Endothelial cell of umbilical vein (primary cell): ENCODE measurements around the gene THOP1. TPM values are rescaled to one million over a fixed set of nuclear protein-coding genes. Genes with fewer than 3 reads are reported as not detected.

Experiments
- BruUV-seq: library from RNA; stranded (reverse); fragments of 400-500 nt; replicated peaks from 2 replicates; lab custom pipeline; 2021; lab: Mats Ljungman, UMichigan
- CTCF ChIA-PET: fragments of 300-600, 350-600 bp; sonication (Branson Sonifier 250); formaldehyde crosslinking; loops from one replicate; lab custom pipeline; 2021; ENCODE audit warnings: antibody characterized with exemption, inconsistent platforms; lab: Charles Lee
- POLR2A ChIA-PET: fragments of 300-600, 350-600 bp; sonication (Branson Sonifier 250); formaldehyde crosslinking; loops from one replicate; lab custom pipeline; 2021; ENCODE audit warnings: antibody characterized with exemption, inconsistent platforms; lab: Charles Lee
- DNase-seq: peaks from one replicate; pipeline ENCODE4 v3.0.0-alpha.2; 2011; ENCODE audit warnings: low read depth, low spot score
- FAIRE-seq: peaks from 2 replicates; lab custom pipeline; 2011; peaks lifted over from hg19 to GRCh38; lab: Jason Lieb, UNC
- H2AFZ ChIP-seq: 2 replicates; pipeline ENCODE4 v1.6.0; 2012; ENCODE audit warnings: low read depth, low read length, control low read depth, inconsistent platforms
- H3K27ac ChIP-seq: 2 replicates; pipeline ENCODE4 v1.5.1; 2011; ENCODE audit warnings: low read depth, mild to moderate bottlenecking, control low read depth, low read length, moderate library complexity; ENCODE audit not compliant: insufficient read depth
- H3K27me3 ChIP-seq, 2 experiments: 2 replicates each; pipeline versions ENCODE4 v1.6.0 to v1.6.1; 2011; ENCODE audit warnings: low read length in 2 of 2, mixed read lengths in 1 of 2; ENCODE audit not compliant: control insufficient read depth in 2 of 2, insufficient read depth in 2 of 2
- H3K36me3 ChIP-seq, 2 experiments: 2 replicates in 1 of 2; 3 replicates in 1 of 2; pipeline ENCODE4 v1.5.1; 2011; ENCODE audit warnings: low read length in 2 of 2, mild to moderate bottlenecking in 1 of 2, moderate library complexity in 1 of 2; ENCODE audit not compliant: control insufficient read depth in 2 of 2, insufficient read depth in 2 of 2; ENCODE audit errors: extremely low read depth in 1 of 2
- H3K4me1 ChIP-seq: 3 replicates; pipeline ENCODE4 v1.5.1; 2011; ENCODE audit warnings: mild to moderate bottlenecking, low read length; ENCODE audit not compliant: control insufficient read depth, insufficient read depth; ENCODE audit errors: extremely low read depth
- H3K4me2 ChIP-seq: 2 replicates; pipeline ENCODE4 v1.6.1; 2011; ENCODE audit warnings: low read length, control low read depth, mixed read lengths; ENCODE audit not compliant: insufficient read depth
- H3K4me3 ChIP-seq, 3 experiments: fragments of 200-600 bp in 1 of 3; sonication (generic), shearing (Covaris generic) in 1 of 3; replicated peaks in 1 of 3; 2 replicates each; pipeline ENCODE4 v1.5.1; 2011 to 2016; ENCODE audit warnings: control low read depth in 3 of 3, low read length in 3 of 3, mild to moderate bottlenecking in 2 of 3, inconsistent platforms in 1 of 3, low read depth in 1 of 3, moderate library complexity in 1 of 3; ENCODE audit not compliant: insufficient read depth in 1 of 3
- H3K79me2 ChIP-seq: 2 replicates; pipeline ENCODE4 v1.6.0; 2012; ENCODE audit warnings: low read length, inconsistent platforms; ENCODE audit not compliant: control insufficient read depth, insufficient read depth
- H3K9ac ChIP-seq: replicated peaks from 2 replicates; pipeline ENCODE3; 2011; ENCODE audit warnings: low read length, control low read depth; ENCODE audit not compliant: insufficient read depth; ENCODE audit errors: extremely low read depth
- H3K9me1 ChIP-seq: replicated peaks from 3 replicates; pipeline ENCODE4 v1.6.0; 2011; ENCODE audit warnings: mild to moderate bottlenecking, low read length; ENCODE audit not compliant: control insufficient read depth, insufficient read depth; ENCODE audit errors: extremely low read depth
- H3K9me3 ChIP-seq: replicated peaks from 2 replicates; pipeline ENCODE4 v1.5.1; 2012; ENCODE audit warnings: low read length, inconsistent platforms; ENCODE audit not compliant: control insufficient read depth, insufficient read depth
- H4K20me1 ChIP-seq: replicated peaks from 2 replicates; pipeline ENCODE3; 2011; ENCODE audit warnings: mild to moderate bottlenecking, low read length; ENCODE audit not compliant: control insufficient read depth, insufficient read depth; ENCODE audit errors: extremely low read depth
- CTCF ChIP-seq, 2 donors: IDR thresholded peaks; 1 replicate in 1 of 2; 2 replicates in 1 of 2; pipeline ENCODE4 v1.5.1; 2011; ENCODE audit warnings: low read length in 2 of 2, mild to moderate bottlenecking in 2 of 2, moderate library complexity in 2 of 2, control low read depth in 1 of 2, inconsistent platforms in 1 of 2, low read depth in 1 of 2; ENCODE audit not compliant: insufficient read depth in 1 of 2; ENCODE audit errors: extremely low read depth in 1 of 2
- EZH2 ChIP-seq: IDR thresholded peaks from 2 replicates; pipeline ENCODE4 v1.6.1; 2012; ENCODE audit warnings: borderline replicate concordance, low read depth, mild to moderate bottlenecking, moderate library complexity, low read length, inconsistent platforms; ENCODE audit not compliant: severe bottlenecking
- FOS ChIP-seq: IDR thresholded peaks from 2 replicates; pipeline ENCODE4 v1.6.1; 2011; ENCODE audit warnings: mild to moderate bottlenecking, low read length, moderate library complexity, borderline replicate concordance; ENCODE audit not compliant: insufficient read depth
- GATA2 ChIP-seq: IDR thresholded peaks from 2 replicates; pipeline ENCODE4 v1.7.0; 2011; ENCODE audit warnings: low read depth, mild to moderate bottlenecking, moderate library complexity, mixed read lengths, low read length; ENCODE audit not compliant: insufficient read length, insufficient read depth
- JUN ChIP-seq: IDR thresholded peaks from 2 replicates; pipeline ENCODE4 v1.6.1; 2011; ENCODE audit warnings: borderline replicate concordance, low read depth; ENCODE audit not compliant: insufficient read length, insufficient read depth
- MYC ChIP-seq: IDR thresholded peaks from one replicate; pipeline ENCODE4 v1.6.1; 2011; ENCODE audit warnings: mild to moderate bottlenecking, low read depth, low read length
- POLR2A ChIP-seq: IDR thresholded peaks from 2 replicates; pipeline ENCODE4 v1.6.1; 2012; ENCODE audit warnings: low read depth, mild to moderate bottlenecking, control low read depth, low read length
- POLR2AphosphoS5 ChIP-seq: IDR thresholded peaks from 2 replicates; pipeline ENCODE4 v1.6.1; 2012; ENCODE audit warnings: low read depth, mild to moderate bottlenecking, control low read depth, low read length, moderate library complexity; ENCODE audit not compliant: insufficient read depth
- dilution Hi-C: fragments of 300-500 bp; cut with MboI; formaldehyde crosslinking; loops from one replicate; pipeline ENCODE4 v1.15.0; 2019; ENCODE audit warnings: low sequenced_read_pairs; ENCODE audit not compliant: extremely low pct_ligation_motif_present
- intact Hi-C: fragments of 100-400 bp; cut with micrococcal nuclease; formaldehyde crosslinking; loops from one replicate; pipeline ENCODE4 v1.10.0; 2022
- polyA plus RNA-seq, 4 experiments: library from polyadenylated mRNA; depleted of rRNA in 3 of 4; stranded (reverse) in 3 of 4; unstranded in 1 of 4; fragments of >200 nt; gene quantifications; 2 replicates each; pipeline versions ENCODE4 v1.2.1 to v1.2.3, GENCODE V29; 2011 to 2012; ENCODE audit warnings: missing spikeins in 1 of 4
- total RNA-seq: library from RNA; stranded (reverse); gene quantifications from 2 replicates; pipeline ENCODE4 v1.2.3, GENCODE V29; 2021
- TF ChIP-seq, protein P1 (sequence below): IDR thresholded peaks from 2 replicates; pipeline ENCODE4 v1.6.1; 2011; ENCODE audit not compliant: insufficient read depth, insufficient read length

The THOP1 gene
- total and polyA plus RNA-seq, 2 donors (not counting 3 experiments of a cell fraction or from before 2014, with no cell fraction given): 88.0 to 115 TPM

GRCh38 chr19:2800506-2800905 is 15.2 kb downstream of the THOP1 start:
- FAIRE-seq (no peak), DNase-seq (no peak)
- no peak for TF ChIP-seq JUN
- TF ChIP-seq CTCF (IDR thresholded peaks at IDR 0.05; ENCODE audit: extremely low read depth in 1 of 2, insufficient read depth in 1 of 2, low read depth in 1 of 2, low read length in 2 of 2): no peak
- no peak for TF ChIP-seq MYC
- TF ChIP-seq FOS: no peak
- no peak for TF ChIP-seq POLR2AphosphoS5
- TF ChIP-seq GATA2: no peak
- H3K79me2 ChIP-seq: peaks cover 3% of the 10 kb centered on the region
- H3K4me1 ChIP-seq: no peaks in the 10 kb centered on the region
- no peak overlapping the region for H3K27ac ChIP-seq
- H3K36me3 ChIP-seq: peaks cover 8 to 9% of the 10 kb centered on the region in 2 experiments
- no peak overlapping the region for H3K4me3 ChIP-seq
- dilution Hi-C loops: no loop called here
- H3K4me2 ChIP-seq: no peak overlapping the region
- ChIA-PET POLR2A (no interaction called here), CTCF (no interaction called here)
- H3K27me3 ChIP-seq: no peaks in the 10 kb centered on the region
- H3K9me1 ChIP-seq: no peaks in the 10 kb centered on the region
- no peak overlapping the region for H2AFZ ChIP-seq
- no peaks in the 10 kb centered on the region for H4K20me1 ChIP-seq
- H3K9me3 ChIP-seq: no peaks in the 10 kb centered on the region
- no peak overlapping the region for H3K9ac ChIP-seq
- BruUV-seq: no TSS peak
- intact Hi-C loops: no loop called here

DNA sequence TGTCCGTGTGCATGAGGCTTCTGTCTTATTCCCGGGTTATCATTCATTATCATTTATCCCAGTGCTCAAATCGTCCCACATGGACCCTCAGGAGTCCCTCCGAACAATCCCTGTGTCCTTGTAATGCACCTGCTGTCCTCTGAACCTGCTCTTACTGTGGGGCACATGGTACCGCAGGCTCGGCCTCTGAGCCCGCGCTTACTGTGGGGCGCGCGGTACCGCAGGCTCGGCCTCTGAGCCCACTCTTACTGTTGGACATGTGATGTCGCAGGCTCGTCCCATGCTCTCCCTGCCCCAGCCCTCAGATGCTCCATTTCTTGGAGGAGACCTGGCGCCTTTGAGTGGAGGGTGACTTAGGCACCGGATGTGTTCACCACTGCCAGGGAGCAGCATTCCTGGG is 17.5 kb downstream of the THOP1 start:
- dilution Hi-C loops: no loop called here
- Histone ChIP-seq H3K4me3 (no peak overlapping the region), H3K9me3 (no peaks in the 10 kb centered on the region), H3K9ac (no peak overlapping the region), H3K9me1 (no peaks in the 10 kb centered on the region), H3K79me2 (peaks cover 3% of the 10 kb centered on the region), H3K27me3 (no peaks in the 10 kb centered on the region), H3K4me2 (no peak overlapping the region), H4K20me1 (no peaks in the 10 kb centered on the region), H3K4me1 (no peaks in the 10 kb centered on the region), H2AFZ (no peak overlapping the region), H3K36me3 (peaks cover 8 to 14% of the 10 kb centered on the region in 2 experiments), H3K27ac (no peak overlapping the region)
- no peak for FAIRE-seq
- TF ChIP-seq FOS (no peak), MYC (no peak), CTCF (IDR thresholded peaks at IDR 0.05; ENCODE audit: extremely low read depth in 1 of 2, insufficient read depth in 1 of 2, low read depth in 1 of 2, low read length in 2 of 2) (no peak), EZH2 (no peak), JUN (no peak), POLR2AphosphoS5 (no peak), GATA2 (no peak), POLR2A (no peak)
- TF ChIP-seq, protein P1, sequence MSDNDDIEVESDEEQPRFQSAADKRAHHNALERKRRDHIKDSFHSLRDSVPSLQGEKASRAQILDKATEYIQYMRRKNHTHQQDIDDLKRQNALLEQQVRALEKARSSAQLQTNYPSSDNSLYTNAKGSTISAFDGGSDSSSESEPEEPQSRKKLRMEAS: no peak
- POLR2A ChIA-PET: no interaction called here
- no peak for DNase-seq
- no TSS peak for BruUV-seq
- intact Hi-C loops: no loop called here
- CTCF ChIA-PET: interaction anchor here (1.2 kb wide), 1 partner anchor 9 kb away, joined by 3 read pairs; no protein-coding TSS in a partner anchor
